HUES6 (cell line): ENCODE data around the gene SMIM31.

Experiments used
- H3K27ac ChIP-seq: 2 replicates; pipeline ENCODE4 v1.7.0; 2013; ENCODE audit warnings: low read depth, mild to moderate bottlenecking, low read length, inconsistent platforms
- H3K27me3 ChIP-seq: 2 replicates; pipeline ENCODE4 v1.6.1; 2013; ENCODE audit warnings: low read length; ENCODE audit not compliant: control insufficient read depth, insufficient read depth
- H3K36me3 ChIP-seq: 2 replicates; pipeline ENCODE4 v1.6.1; 2013; ENCODE audit warnings: low read length; ENCODE audit not compliant: control insufficient read depth, insufficient read depth
- H3K4me1 ChIP-seq: 2 replicates; pipeline ENCODE4 v1.6.1; 2013; ENCODE audit warnings: low read length; ENCODE audit not compliant: control insufficient read depth, insufficient read depth
- H3K4me3 ChIP-seq: 2 replicates; pipeline ENCODE4 v1.5.1; 2013; ENCODE audit warnings: low read depth, low read length
- H3K9ac ChIP-seq: one replicate; pipeline ENCODE4 v1.6.1; 2013; ENCODE audit warnings: mild to moderate bottlenecking, low read length
- H3K9me3 ChIP-seq: 2 replicates; pipeline ENCODE4 v1.6.1; 2013; ENCODE audit warnings: low read depth, low read length; ENCODE audit not compliant: control insufficient read depth, insufficient read depth

Gene SMIM31

GRCh38 chr4:164821711-164822110 is 67.8 kb downstream of the SMIM31 start:
- Histone ChIP-seq H3K27me3 (no peaks in the 10 kb centered on the region), H3K4me1 (peaks cover 27% of the 10 kb centered on the region), H3K36me3 (no peaks in the 10 kb centered on the region), H3K9me3 (no peaks in the 10 kb centered on the region), H3K27ac (no peak overlapping the region), H3K4me3 (no peak overlapping the region), H3K9ac (no peak overlapping the region)

DNA sequence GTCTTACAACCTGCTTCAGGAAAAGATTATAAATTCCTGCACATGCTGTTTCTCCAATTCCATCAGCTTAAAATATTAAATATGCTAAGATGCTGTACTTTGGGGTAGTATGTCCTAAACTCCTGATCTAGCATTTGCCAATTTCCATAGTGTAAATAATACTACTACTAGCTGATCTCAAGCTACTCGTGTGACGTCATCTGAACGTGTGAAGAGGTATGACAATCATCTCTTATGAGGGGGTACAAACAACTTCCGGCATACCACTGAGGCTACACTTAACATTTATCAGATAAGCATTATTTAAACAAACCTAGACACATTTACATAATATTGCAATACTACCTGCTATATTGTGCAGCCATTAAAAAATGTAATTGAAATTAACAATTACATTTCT is 70.7 kb downstream of the SMIM31 start:
- no peak overlapping the region for H3K4me3 ChIP-seq
- H3K36me3 ChIP-seq = no peaks in the 10 kb centered on the region
- no peak overlapping the region for H3K27ac ChIP-seq
- H3K9ac ChIP-seq = no peak overlapping the region
- peaks cover 35% of the 10 kb centered on the region for H3K4me1 ChIP-seq
- H3K9me3 ChIP-seq = no peaks in the 10 kb centered on the region
- no peaks in the 10 kb centered on the region for H3K27me3 ChIP-seq

GRCh38 chr4:164828955-164829354 is 75.0 kb downstream of the SMIM31 start:
- no peak overlapping the region for H3K9ac ChIP-seq
- H3K36me3 ChIP-seq = no peaks in the 10 kb centered on the region
- H3K4me3 ChIP-seq = no peak overlapping the region
- H3K27ac ChIP-seq = no peak overlapping the region
- no peaks in the 10 kb centered on the region for H3K27me3 ChIP-seq
- H3K9me3 ChIP-seq = no peaks in the 10 kb centered on the region
- H3K4me1 ChIP-seq = peaks cover 8% of the 10 kb centered on the region; the same call in 1 of the 2 replicates

DNA sequence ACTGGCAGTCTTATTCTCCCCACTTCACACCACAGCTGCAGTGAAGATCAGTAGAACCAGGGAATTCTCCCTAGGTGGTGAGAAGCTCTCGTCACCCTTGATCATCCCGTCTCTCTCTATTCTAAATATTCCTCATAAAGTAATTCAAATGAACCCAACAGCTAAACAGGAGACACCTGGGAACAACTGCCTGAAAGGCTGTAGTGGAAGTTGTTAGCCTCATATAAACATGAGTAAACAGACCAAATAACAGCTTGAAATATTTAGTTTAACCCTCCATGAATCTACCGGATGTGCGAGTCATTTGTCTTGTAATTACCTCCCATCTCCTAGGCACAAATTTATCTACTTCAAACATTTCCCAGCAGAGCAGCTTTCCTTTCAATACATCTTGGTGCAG is 92.6 kb downstream of the SMIM31 start:
- H3K9ac ChIP-seq = no peak overlapping the region
- H3K27ac ChIP-seq = no peak overlapping the region
- no peaks in the 10 kb centered on the region for H3K27me3 ChIP-seq
- no peaks in the 10 kb centered on the region for H3K9me3 ChIP-seq
- peaks cover 5% of the 10 kb centered on the region; the same call in 1 of the 2 replicates for H3K4me1 ChIP-seq
- no peaks in the 10 kb centered on the region for H3K36me3 ChIP-seq
- no peak overlapping the region for H3K4me3 ChIP-seq

- Histone ChIP-seq H3K9me3 (no peaks in the 10 kb centered on the region), H3K36me3 (no peaks in the 10 kb centered on the region), H3K27me3 (no peaks in the 10 kb centered on the region), H3K4me3 (no peak overlapping the region), H3K27ac (no peak overlapping the region), H3K9ac (no peak overlapping the region), H3K4me1 (peaks cover 5% of the 10 kb centered on the region; the same call in 1 of the 2 replicates)
Observed at GRCh38 chr4:164847016-164847415, 93.1 kb downstream of the SMIM31 start.

DNA sequence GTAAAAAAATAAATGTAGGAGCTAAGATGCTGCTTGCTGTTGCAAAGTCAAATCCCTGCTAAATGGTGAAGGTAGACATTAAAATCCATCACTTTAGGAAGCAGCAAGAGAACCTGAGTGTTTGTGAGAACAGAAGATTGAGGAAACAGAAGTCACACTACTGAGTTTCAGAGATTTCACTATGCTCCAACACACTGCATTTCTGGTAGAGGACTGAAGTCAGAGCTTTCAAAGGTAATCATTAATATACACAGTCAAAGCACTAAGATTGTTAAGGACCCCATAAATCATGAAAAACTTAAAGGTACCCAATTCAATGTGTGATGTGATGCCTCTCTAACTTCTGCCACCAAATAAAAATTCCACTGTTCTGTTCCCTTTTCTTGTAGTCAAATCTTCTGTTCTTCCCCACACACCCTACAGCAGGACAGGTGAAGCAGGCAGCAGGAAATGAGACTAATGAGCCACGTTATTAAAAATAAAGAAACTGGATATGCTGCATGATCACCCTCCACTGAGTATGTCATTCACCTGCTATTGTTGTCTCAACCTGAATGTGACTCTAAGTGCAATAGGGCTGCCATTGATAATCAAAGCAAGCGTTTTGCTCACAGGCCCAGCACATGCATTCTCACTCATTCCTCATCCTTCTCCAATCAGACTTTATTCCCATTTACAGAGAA is 94.2 kb downstream of the SMIM31 start:
- Histone ChIP-seq H3K36me3 (no peaks in the 10 kb centered on the region), H3K27ac (no peak overlapping the region), H3K4me3 (no peak overlapping the region), H3K9ac (no peak overlapping the region), H3K9me3 (no peaks in the 10 kb centered on the region), H3K4me1 (peaks cover 5% of the 10 kb centered on the region; the same call in 1 of the 2 replicates), H3K27me3 (no peaks in the 10 kb centered on the region)
